GM21737 (cell line): ENCODE data around the gene APC2.
A peak's percentile ranks its signal among the peaks of the same experiment; 100 is the strongest.

Experiments used
- ATAC-seq: cut with Tn5 transposase; IDR thresholded peaks from one replicate; pipeline ENCODE4 v1.9.1; 2021; ENCODE audit warnings: mild to moderate bottlenecking, moderate library complexity; ENCODE audit not compliant: unreplicated experiment

Gene APC2

GRCh38 chr19:1445185-1445931, 4.6 kb upstream of the APC2 start:
- ATAC-seq, result peak; percentile 72

- no peak for ATAC-seq
Observed at GRCh38 chr19:1445932-1446712, 3.8 kb upstream of the APC2 start.

- ATAC-seq, result no peak
Observed at GRCh38 chr19:1446713-1447481, 3.0 kb upstream of the APC2 start.

- no peak for ATAC-seq
Observed at GRCh38 chr19:1447504-1447903, 2.4 kb upstream of the APC2 start.

GRCh38 chr19:1447944-1448343, 2.0 kb upstream of the APC2 start:
- ATAC-seq, result no peak

- no peak for ATAC-seq
Observed at GRCh38 chr19:1450735-1451731, 1.1 kb downstream of the APC2 start.

- no peak for ATAC-seq
Observed at GRCh38 chr19:1451916-1452801, 2.2 kb downstream of the APC2 start.

GRCh38 chr19:1452802-1453524, 3.0 kb downstream of the APC2 start:
- no peak for ATAC-seq

GRCh38 chr19:1453525-1454364, 3.8 kb downstream of the APC2 start:
- ATAC-seq, result no peak

- ATAC-seq, result no peak
Observed at GRCh38 chr19:1455002-1455335, 5.0 kb downstream of the APC2 start.

- no peak for ATAC-seq
Observed at GRCh38 chr19:1455336-1456120, 5.6 kb downstream of the APC2 start.

- no peak for ATAC-seq
Observed at GRCh38 chr19:1456121-1456900, 6.4 kb downstream of the APC2 start.

GRCh38 chr19:1457031-1457739, 7.3 kb downstream of the APC2 start:
- no peak for ATAC-seq

- no peak for ATAC-seq
Observed at GRCh38 chr19:1457892-1458291, 8.0 kb downstream of the APC2 start.

GRCh38 chr19:1459479-1459878, 9.6 kb downstream of the APC2 start:
- ATAC-seq, result no peak
